GM04504 (cell line): Measurements from ENCODE around the gene CAV2.
A peak's percentile ranks its signal among the peaks of the same experiment; 100 is the strongest.
"Not testable (repeated sequence)": the region's sequence is repeated elsewhere in the genome, so short reads cannot be mapped to it uniquely, and the experiment has no call there.

Experiments
- DNase-seq: peaks from one replicate; pipeline ENCODE4 v3.0.0-alpha.2; 2012; ENCODE audit warnings: low read depth

Gene CAV2, protein sequence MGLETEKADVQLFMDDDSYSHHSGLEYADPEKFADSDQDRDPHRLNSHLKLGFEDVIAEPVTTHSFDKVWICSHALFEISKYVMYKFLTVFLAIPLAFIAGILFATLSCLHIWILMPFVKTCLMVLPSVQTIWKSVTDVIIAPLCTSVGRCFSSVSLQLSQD

DNA sequence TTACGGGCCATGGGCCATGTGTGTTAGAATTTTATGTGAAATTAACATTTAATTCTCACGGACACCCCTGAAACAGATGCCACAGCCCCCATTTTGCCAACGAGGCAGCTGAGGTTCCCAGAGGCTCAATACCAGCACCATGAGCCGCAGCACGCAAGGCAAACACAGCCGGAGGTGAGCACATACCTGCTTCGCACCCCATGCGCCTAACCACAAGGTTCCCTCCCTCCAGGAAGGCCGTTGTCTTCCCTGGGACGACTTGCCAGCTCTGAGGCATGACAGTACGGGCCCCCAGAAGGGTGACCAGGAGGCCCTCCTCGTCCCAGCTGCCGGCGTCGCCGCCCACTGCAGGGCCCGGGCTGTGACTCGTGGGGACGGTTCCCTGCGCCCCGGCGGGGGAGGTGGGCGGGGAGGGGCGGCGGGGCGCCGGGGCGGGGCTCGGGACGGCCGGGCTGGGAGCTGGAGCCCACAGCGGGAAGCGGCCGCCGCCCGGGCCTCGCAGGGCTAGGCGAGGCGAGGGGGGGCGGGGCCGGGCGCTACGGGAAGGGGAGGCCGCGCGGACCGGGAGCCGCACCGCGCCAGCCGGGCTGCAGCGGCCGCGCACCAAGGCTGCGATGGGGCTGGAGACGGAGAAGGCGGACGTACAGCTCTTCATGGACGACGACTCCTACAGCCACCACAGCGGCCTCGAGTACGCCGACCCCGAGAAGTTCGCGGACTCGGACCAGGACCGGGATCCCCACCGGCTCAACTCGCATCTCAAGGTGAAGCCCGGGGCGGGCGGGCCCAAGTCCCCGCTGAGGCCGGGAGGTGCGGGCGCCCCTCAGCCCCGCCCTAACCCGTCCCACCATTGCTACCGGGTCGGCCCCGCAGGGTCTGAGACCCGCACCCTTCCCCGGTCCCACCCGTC is at the start of gene CAV2:
Gene CAV2, plus strand, starts transcription at position 571 of the 910 bp plus-strand sequence. Its CDS starts 44 bp downstream, at position 615.
- DNase-seq = peak; percentile 56

DNA sequence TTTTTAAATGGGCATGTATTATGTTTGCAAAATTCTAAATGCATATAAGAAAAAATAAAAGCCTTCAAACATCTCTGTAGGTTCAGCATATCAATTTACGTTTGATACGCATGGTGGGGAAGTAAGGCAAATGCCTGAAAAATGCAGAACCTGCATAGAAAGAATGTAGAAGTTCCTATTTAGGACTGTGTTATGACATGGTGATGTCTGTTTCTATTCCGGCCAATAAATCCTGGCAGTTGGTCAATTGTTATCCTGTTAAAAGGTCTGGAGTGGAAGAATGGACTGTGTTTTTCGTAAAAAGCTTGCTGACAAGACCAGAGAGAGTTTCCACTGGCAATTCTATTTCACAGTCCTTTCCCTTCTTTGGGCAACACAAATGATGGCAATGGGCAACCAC is 49.6 kb upstream of the CAV2 start:
- DNase-seq = no peak

DNA sequence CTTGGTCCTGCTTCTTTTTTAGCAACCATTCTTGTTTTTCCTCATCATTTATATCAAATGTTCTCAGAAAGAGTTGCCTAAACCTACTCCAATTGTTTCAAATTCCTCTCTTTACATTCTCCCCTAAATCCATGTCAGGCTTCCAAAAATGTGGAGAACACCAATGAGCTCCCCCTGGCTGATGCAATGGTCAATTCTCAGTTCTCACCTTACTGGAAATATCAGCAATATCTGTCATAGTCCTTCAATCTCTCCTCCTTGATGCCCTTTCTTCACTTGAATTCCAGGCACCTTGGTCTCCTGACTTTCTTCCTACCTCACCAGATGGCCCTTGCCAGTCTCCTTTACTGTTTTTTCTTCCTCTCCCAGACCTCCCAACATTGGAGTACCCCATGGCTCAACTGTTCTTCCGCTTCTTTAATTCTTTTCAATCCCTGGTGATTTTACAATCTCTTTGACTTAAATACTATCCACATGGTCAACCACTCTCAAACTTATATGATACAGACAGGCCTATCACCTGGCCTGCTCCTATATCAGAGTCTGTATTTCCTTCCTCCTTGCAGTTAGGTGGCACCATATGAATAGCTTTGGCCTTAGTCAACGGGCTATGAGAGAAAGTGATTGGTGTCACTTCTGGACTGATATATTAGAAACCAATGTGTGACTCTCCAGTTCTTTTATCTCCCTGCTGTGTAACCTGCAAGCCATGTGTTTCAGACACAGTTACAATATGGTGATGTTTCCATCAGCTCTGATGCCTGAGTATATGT is 47.4 kb upstream of the CAV2 start:
- no peak for DNase-seq

DNA sequence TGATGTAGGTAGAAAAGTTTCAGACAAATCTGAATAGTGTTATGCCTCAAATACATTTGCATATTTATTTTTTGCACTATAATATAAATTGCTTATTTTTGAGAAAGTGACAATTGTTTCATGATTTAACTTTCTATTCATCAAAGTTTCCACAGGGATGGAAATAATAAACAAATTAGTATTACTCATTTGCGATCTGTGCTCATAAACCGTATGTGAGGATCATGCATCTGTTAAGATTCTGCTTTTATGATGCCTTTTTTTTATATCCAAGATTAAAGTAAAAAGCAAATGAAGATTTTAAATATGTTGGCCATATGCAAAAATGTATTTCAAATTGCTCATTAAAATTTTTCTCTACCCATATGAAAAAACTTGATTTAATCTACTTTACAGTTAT is 45.2 kb upstream of the CAV2 start:
- no peak for DNase-seq

DNA sequence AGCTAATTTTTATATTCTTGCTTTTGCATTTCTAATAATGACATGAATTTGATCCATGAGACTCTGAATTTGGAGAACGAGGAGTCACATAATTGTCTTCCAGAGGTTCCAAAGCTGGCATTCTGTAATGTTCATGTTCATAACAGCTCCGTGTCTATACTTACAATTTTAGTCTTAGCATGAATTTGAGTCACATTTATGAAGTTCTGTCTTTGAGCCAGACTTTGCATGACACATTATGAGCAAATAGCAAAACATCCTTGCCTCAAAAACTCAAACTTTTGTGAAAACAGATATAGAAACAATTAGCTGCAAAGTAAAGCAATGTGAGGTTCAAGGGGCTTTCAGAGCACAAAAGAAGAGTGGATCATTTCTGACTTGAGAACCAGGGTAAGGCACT is 44.5 kb upstream of the CAV2 start:
- peak; percentile 58 for DNase-seq

DNA sequence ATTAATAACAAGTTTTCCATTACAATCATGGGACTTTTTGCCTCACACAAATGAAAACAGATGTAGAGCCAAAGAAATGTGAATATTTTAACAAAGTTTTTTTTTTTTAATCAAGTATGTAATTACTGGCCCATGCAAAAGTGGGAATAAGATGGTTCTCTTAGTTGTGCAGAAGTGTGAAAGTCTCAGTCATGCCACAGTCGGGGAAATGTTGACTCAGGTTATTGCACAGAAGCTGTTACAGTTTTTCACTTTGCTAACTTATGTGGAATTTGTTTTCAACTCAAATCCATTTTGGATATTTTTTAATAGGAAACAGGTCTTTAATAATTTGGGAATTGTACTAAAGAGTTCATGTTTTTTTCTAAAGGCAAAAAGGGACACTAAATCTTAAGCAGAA is 44.0 kb upstream of the CAV2 start:
- no peak for DNase-seq

DNA sequence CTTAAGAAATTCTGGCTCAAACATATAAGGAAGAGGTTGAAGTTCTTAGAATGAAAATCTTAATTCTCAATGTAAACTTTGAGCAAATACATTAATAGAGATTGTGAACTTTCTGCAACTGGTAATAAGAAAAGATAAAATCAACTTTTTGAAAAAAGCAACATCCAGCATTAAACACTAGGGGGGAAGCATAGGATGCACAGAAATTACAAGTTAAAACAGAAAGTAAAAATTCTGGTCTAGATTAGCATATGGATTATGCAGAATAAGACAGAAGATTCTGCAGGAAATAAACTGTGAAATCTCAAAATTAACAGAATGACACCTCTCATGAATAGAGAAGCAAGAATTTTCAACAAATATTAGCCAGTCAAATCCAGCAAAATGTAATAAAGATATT is 38.0 kb upstream of the CAV2 start:
- no peak for DNase-seq

DNA sequence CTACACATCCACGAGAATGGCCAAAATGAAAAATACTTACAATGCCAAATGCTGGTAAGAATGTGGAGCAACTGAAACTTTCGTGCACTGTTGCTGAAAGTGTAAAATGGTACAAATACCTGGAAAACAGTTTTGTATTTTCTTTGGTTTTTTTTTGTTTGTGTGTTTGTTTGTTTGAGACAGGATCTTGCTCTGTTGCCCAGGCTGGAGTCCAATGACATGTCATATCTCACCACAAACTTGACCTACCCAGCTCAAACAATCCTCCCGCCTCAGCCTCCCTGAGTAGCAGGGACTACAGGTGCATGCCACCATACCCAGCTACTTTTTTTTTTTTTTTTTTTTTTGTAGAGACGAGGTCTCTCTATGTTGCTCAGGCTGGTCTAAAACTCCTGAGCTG is 35.6 kb upstream of the CAV2 start:
- no peak for DNase-seq

DNA sequence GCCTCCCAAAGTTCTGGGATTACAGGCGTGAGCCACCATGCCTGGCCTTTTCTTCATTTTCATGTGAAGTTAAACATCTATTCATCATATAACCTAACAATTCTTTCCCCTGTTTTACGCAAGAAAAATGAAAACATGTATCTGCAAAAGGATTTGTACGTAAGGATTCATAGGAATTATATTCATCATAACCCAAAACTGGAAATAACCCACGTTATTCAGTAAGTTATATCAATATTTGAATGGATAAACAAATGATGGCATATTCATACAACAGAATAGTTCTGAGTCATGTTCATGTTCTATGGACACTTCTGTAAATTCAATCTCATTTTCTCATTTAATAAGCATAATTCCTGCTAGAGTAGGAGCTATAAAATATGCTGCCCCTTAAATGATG is 35.2 kb upstream of the CAV2 start:
- DNase-seq = no peak

DNA sequence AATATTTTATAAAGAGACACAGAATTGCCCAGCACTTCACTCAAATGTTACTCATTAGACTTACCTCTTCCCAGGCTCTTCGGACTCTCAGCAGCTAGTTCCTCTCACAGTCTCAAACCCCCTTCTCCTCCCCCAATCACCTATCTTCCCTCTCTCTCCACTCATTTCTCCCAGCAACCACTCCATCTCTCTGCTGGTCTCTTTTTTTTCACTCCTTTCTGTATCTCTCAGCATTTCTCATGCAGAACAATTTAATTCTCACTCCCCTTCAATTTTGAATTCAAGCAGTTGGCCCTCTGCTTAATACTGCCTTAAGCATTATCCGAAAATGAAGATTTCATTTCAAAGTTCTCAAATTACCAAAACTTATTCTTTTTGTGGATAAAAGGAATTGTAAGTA is 34.4 kb upstream of the CAV2 start:
- DNase-seq = no peak

DNA sequence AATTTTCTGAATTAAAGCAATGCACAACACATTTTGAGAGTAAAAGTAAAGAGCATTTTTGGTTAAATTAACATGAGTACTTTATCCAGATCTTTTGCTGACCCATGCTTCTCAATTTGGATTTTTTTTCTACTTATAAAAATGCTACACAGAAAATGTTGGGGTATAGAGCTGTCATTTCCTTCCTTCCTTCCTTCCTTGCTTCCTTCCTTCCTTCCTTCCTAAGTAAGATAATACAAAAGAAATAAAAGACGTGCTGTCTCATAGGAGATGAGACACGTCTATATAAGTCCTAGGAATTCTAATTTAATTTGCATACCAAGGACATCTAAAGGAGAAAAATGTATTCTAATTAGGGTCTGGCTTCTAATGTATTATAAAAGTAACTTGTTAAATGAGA is 31.0 kb upstream of the CAV2 start:
- DNase-seq = no peak

DNA sequence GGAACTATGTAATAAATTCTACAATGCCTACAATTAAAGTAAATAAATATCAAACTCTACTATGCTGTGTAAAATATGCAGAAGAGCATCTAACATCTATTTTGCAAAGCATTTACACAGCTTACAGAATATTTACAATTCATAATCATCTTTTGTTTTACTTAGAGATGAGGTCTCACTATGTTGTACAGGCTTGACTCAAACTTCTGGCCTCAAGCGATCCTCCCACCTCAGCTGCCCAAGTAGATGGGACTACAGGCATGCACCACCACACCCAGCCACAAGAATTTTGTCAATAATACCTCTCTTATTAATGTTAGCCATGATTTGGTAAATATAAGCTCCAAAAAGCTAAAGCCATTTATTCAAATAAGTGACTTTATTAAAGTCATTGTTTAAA is 21.9 kb upstream of the CAV2 start:
- no peak for DNase-seq

DNA sequence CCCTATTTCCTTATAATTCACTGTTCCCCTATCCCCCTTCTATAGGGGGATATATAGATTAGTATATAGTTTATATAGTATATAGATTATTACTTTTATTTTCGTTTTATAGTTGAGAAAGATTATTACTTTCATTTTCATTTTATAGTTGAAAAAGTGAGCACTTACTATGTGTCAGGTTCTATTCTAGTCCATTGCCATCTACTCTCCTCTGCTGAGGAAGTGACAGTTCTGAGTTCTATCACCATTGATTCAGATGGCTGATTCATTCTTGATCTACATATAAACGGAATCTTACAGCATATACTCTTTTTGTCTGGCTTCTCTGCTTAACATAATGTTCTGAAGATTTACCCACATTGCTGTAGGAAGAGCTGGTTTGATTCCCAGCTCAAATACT is 20.7 kb upstream of the CAV2 start:
- DNase-seq = no peak

DNA sequence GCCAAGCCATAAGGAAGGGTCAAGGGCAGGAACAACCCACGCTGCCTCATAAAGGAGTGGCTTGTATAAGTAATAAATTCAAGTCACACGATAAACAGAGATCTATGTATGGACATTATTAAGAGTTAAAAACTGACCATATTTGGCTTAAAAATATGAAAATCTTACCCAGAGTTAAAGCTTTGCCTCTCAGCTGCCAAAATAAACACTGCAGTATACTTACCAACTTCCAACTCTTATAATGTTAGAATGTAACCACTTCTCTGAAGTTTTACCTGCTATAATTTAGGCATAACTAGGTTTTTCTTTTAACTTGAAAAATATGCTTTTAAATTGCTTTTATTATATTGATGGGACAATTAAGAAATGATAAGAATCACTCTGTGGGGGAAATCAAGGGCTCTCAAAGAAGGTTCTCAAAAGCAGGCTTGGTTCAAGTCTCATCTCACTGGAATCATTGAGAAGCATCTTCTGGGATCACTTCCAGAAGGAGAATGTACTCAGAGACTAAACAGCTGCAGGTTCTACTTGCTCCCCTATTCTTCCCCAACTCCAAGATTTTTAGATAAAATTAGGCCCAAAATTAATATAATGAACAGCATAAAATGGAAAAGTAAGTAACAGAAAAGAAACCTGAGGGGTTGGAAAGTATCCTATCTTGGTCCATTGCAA is 16.1 kb upstream of the CAV2 start:
- DNase-seq = no peak

DNA sequence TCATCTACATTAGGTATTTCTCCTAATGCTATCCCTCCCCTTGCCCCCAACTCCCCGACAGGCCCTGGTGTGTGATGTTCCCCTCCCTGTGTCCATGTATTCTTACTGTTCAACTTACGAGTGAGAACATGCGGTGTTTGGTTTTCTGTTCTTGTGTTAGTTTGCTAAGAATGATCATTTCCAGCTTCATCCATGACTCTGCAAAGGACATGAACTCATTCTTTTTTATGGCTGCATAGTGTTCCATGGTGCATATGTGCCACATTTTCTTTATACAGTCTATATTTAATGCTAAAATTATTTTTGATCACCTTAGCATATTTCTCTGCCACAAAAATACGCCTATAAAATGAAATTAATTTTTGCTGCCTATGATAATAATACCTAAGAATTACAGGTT is 15.1 kb upstream of the CAV2 start:
- DNase-seq = not testable (repeated sequence)

DNA sequence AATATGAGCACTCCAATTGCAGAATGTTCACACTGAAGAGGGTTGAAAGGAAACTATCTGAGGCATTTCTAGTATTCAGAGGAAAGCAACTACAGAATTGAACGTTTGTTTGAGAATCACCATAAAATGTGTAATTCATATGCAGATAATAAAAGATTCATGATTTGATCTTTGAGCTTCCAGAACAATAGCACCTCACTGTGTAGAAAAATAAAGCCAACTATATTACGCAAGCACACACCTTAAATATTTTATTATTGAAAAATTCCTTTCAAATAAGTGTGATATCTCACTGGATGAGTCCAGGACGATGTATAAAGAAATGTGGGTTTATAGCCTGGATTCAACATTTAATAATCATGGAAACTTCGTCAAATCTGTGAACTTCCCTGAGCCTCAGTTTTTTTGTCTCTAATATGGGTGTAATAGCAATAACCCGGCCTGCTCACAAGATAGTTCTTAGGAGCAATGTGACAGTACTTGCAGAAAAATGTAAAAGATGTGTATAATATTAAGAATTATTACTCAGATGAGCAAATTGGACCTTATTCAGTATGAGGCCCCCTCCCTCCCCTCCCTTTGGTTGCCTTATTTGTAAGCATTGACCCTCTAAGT is 11.5 kb upstream of the CAV2 start:
- no peak for DNase-seq

DNA sequence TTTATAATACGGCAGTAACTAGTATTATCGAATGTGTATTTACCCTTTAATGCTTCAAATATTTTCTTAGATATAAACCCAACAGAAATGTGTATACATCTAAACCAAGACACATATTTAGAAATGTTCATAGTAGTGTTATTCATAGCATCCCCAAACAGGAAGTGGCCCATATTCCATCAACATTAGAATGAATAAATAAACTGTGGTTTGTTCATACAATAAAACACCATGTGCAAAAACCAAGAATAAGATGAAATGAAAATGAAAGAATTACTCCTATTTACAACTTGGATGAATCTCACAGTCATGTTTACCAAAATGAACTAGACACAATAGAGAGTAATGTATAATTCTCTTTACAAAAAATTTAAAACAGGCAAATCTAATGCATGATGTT is 9.2 kb upstream of the CAV2 start:
- DNase-seq = no peak

DNA sequence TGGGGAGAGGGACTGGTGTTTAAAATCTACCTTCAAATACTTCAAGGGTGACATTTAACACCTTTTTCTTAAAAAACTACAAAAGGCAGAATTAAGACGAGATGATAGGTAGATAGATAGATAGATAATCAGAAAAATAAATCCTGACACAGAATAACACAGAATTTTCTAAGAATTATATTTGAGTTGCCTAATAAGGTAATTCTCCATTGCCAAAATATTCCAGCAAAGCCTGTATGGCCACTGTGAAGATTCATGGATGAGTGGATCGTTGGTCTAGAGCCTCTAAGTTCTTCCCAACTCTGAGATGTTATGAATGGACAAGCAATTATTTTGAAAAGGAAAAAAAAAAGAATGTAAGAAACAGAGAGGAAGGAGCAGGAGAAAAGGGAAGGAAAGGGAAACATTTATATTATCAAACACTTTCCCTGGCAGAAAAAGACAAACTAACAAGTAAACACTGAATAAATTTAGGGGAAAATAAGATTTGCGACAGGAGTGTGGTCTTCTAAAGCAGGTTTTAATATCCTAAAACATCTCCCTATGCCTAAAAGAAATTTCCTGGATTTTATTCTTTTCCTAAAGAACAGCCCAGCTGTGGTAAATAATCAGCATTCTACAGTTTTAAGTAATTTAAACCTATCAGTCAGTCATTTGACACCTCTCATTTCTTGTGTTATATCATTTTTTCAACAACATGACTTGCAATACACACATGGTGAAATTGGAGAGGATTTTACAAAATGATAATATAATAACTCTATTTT is 7.5 kb upstream of the CAV2 start:
- DNase-seq = no peak

DNA sequence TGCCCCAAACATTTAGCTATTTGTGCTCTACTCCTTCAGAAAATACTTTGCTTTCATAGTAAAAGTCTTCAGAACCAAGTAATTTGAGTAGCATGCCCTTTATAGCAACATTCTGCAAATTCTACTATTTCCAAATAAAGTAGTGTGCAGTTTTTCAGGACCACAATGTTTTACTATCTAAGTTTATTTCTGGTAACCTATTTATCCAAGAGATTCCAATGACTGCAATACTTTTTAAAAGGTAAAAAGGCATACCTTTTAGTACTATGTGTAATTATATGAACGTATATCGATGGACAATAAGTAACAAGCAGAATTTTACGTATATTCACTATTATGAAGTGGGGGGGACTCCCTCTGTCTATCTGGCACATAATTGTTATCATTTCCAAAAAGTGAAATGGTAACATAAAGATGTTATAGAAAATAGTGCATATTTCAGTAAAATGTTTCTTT is 6.9 kb upstream of the CAV2 start:
- DNase-seq = no peak

DNA sequence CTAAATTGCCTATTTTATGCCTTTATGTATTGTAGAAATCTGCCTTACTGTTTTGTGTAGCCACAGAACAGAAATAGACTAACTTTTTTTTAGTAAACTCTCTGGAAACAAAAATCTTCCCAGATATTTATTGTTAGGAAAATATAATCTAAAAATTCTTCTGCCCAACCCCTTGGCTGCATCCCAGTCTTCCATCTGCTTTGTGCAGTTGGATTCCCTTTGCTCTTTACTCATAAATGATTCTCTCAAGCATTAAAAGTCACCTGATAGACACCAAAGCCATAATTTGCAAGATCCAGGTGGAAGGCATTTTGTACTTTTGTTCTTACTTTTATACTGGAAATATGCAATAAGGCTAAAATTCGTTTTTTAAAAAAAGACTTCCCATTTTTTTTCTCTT is 6.1 kb upstream of the CAV2 start:
- DNase-seq = no peak

DNA sequence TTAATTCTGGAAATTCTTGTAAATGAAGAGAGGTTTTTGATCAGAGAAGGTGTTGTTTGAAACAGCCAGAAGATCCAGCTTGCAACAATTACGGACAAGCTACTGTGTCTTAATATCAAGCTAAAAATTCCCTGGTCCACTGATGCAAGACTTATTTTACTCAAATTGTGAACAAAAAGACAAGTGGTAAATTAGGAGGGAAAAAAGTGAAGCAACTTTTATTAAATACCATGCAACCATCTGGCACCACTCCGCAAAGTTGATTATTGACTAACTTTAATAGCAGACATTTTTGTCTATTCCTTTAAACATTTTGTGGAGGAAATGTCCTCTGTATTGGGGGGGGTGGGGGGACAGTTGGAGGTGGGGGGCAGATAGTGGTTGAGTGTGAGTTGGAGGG is 5.1 kb upstream of the CAV2 start:
- no peak for DNase-seq
